Glutamatergic neuron (in vitro differentiated cells): Measurements from ENCODE around the gene RBM26. TPM values are rescaled to one million over a fixed set of nuclear protein-coding genes. Genes with fewer than 3 reads are reported as not detected.

Experiments used
- DNase-seq: peaks from one replicate; pipeline ENCODE4 v3.0.0; 2022
- H3K27ac Mint-ChIP-seq: one replicate; pipeline ENCODE4 v1.8.0; 2020; ENCODE audit warnings: mild to moderate bottlenecking, mixed read lengths, inconsistent platforms; ENCODE audit not compliant: unreplicated experiment
- H3K27me3 Mint-ChIP-seq: one replicate; pipeline ENCODE4 v1.8.0; 2020; ENCODE audit warnings: mild to moderate bottlenecking, moderate library complexity, mixed read lengths, inconsistent platforms; ENCODE audit not compliant: unreplicated experiment
- H3K36me3 Mint-ChIP-seq: one replicate; pipeline ENCODE4 v1.8.0; 2020; ENCODE audit warnings: mild to moderate bottlenecking, mixed read lengths, inconsistent platforms; ENCODE audit not compliant: unreplicated experiment
- H3K4me1 Mint-ChIP-seq: one replicate; pipeline ENCODE4 v1.8.0; 2020; ENCODE audit warnings: mild to moderate bottlenecking, low read depth, mixed read lengths, inconsistent platforms; ENCODE audit not compliant: unreplicated experiment
- H3K4me3 Mint-ChIP-seq: one replicate; pipeline ENCODE4 v1.8.0; 2020; ENCODE audit warnings: mild to moderate bottlenecking, mixed read lengths, inconsistent platforms; ENCODE audit not compliant: unreplicated experiment
- H3K9me3 Mint-ChIP-seq: one replicate; pipeline ENCODE4 v1.8.0; 2020; ENCODE audit warnings: mild to moderate bottlenecking, moderate library complexity, mixed read lengths, inconsistent platforms; ENCODE audit not compliant: unreplicated experiment
- total RNA-seq: library from RNA; stranded (reverse); fragmentation: NEBNext Ultra II Directional; extraction: Animal tissue kit (Norgen Biotek cat#: 25700); gene quantifications from one replicate; pipeline ENCODE4 v1.2.1, GENCODE V29; 2021; ENCODE audit not compliant: unreplicated experiment
- TF ChIP-seq, protein P1 (sequence below): fragments of 200-600 bp; sonication (generic); IDR thresholded peaks from one replicate; pipeline ENCODE4 v1.5.0; 2021; ENCODE audit not compliant: partially characterized antibody, unreplicated experiment

Gene RBM26
- total RNA-seq, 1 donor from 2014 or later = 51.4 TPM

GRCh38 chr13:79442706-79443105, 36.7 kb upstream of the RBM26 start:
- H3K36me3 Mint-ChIP-seq = no peaks in the 10 kb centered on the region

DNA sequence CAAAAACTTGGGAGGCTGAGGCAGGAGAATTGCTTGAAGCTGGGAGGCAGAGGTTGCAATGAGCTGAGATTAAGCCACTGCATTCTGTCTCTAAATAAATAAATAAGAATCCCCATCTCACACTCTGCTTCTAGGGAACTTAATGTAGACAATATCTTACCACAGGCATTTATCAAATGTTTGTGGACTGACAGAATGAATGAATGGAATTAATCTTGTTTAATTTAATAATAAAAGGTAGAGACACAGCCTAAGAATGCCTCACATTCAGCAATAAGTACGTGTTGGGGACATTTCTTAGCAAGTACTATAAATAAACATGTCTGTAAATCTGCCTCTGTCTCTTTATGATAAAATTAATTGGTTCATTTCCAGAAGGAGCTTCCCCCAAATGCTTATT, 36.2 kb upstream of the RBM26 start:
- H3K27me3 Mint-ChIP-seq = no peaks in the 10 kb centered on the region
- H3K4me3 Mint-ChIP-seq = no peak overlapping the region
- H3K9me3 Mint-ChIP-seq = no peaks in the 10 kb centered on the region
- no peaks in the 10 kb centered on the region for H3K36me3 Mint-ChIP-seq
- DNase-seq = no peak
- TF ChIP-seq, protein P1, sequence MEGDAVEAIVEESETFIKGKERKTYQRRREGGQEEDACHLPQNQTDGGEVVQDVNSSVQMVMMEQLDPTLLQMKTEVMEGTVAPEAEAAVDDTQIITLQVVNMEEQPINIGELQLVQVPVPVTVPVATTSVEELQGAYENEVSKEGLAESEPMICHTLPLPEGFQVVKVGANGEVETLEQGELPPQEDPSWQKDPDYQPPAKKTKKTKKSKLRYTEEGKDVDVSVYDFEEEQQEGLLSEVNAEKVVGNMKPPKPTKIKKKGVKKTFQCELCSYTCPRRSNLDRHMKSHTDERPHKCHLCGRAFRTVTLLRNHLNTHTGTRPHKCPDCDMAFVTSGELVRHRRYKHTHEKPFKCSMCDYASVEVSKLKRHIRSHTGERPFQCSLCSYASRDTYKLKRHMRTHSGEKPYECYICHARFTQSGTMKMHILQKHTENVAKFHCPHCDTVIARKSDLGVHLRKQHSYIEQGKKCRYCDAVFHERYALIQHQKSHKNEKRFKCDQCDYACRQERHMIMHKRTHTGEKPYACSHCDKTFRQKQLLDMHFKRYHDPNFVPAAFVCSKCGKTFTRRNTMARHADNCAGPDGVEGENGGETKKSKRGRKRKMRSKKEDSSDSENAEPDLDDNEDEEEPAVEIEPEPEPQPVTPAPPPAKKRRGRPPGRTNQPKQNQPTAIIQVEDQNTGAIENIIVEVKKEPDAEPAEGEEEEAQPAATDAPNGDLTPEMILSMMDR = no peak
- no peaks in the 10 kb centered on the region for H3K4me1 Mint-ChIP-seq
- no peak overlapping the region for H3K27ac Mint-ChIP-seq

More at GRCh38 chr13:79442706-79443105, 36.7 kb upstream of the RBM26 start:
- TF ChIP-seq, protein P1 = no peak
- Mint-ChIP-seq H3K9me3 (no peaks in the 10 kb centered on the region), H3K4me1 (no peaks in the 10 kb centered on the region), H3K4me3 (no peak overlapping the region), H3K27me3 (no peaks in the 10 kb centered on the region), H3K27ac (no peak overlapping the region)
- DNase-seq = no peak

- no peak overlapping the region for H3K27ac Mint-ChIP-seq
- H3K27me3 Mint-ChIP-seq = no peaks in the 10 kb centered on the region
- no peak overlapping the region for H3K4me3 Mint-ChIP-seq
- no peaks in the 10 kb centered on the region for H3K4me1 Mint-ChIP-seq
- no peaks in the 10 kb centered on the region for H3K9me3 Mint-ChIP-seq
- no peak for DNase-seq
- H3K36me3 Mint-ChIP-seq = no peaks in the 10 kb centered on the region
- TF ChIP-seq, protein P1 = no peak
Measured at GRCh38 chr13:79440958-79441528, 35.0 kb upstream of the RBM26 start.

GRCh38 chr13:79439275-79439674, 33.2 kb upstream of the RBM26 start:
- no peaks in the 10 kb centered on the region for H3K36me3 Mint-ChIP-seq
- no peak overlapping the region for H3K27ac Mint-ChIP-seq
- no peaks in the 10 kb centered on the region for H3K4me1 Mint-ChIP-seq
- TF ChIP-seq, protein P1 = no peak
- no peaks in the 10 kb centered on the region for H3K27me3 Mint-ChIP-seq
- no peak overlapping the region for H3K4me3 Mint-ChIP-seq
- DNase-seq = no peak
- no peaks in the 10 kb centered on the region for H3K9me3 Mint-ChIP-seq

GRCh38 chr13:79435561-79435990, 29.5 kb upstream of the RBM26 start:
- TF ChIP-seq, protein P1 = no peak
- Mint-ChIP-seq H3K27me3 (peaks cover 2% of the 10 kb centered on the region), H3K9me3 (peaks cover 3% of the 10 kb centered on the region), H3K4me3 (no peak overlapping the region), H3K4me1 (peaks cover 7% of the 10 kb centered on the region), H3K27ac (no peak overlapping the region), H3K36me3 (no peaks in the 10 kb centered on the region)
- no peak for DNase-seq
